ENCODE results near the gene ACCSL.

Gene ACCSL

GRCh38 chr11:44018127-44018521, 29.7 kb upstream of the ACCSL start:
- DNase-seq (ENCODE audit: low read depth in 2 of 2), result no peak

- DNase-seq (ENCODE audit: low read depth in 2 of 2), result no peak
Measured at GRCh38 chr11:44018829-44019228, 29.0 kb upstream of the ACCSL start.

GRCh38 chr11:44024977-44025376, 22.8 kb upstream of the ACCSL start:
- no peak for DNase-seq (ENCODE audit: low read depth in 2 of 2)

GRCh38 chr11:44025727-44026126, 22.1 kb upstream of the ACCSL start:
- no peak for DNase-seq (ENCODE audit: low read depth in 2 of 2)

GRCh38 chr11:44028401-44028800, 19.4 kb upstream of the ACCSL start:
- no peak for DNase-seq (ENCODE audit: low read depth in 2 of 2)

GRCh38 chr11:44028816-44029506, 18.8 kb upstream of the ACCSL start:
- no peak for DNase-seq (ENCODE audit: low read depth in 2 of 2)

- DNase-seq (ENCODE audit: low read depth in 2 of 2), result no peak
Measured at GRCh38 chr11:44029507-44029845, 18.3 kb upstream of the ACCSL start.

GRCh38 chr11:44029977-44030911, 17.5 kb upstream of the ACCSL start:
- no peak for DNase-seq (ENCODE audit: low read depth in 2 of 2)

GRCh38 chr11:44030996-44031395, 16.8 kb upstream of the ACCSL start:
- no peak for DNase-seq (ENCODE audit: low read depth in 2 of 2)

- no peak for DNase-seq (ENCODE audit: low read depth in 2 of 2)
Measured at GRCh38 chr11:44031549-44031948, 16.2 kb upstream of the ACCSL start.

GRCh38 chr11:44032299-44033085, 15.3 kb upstream of the ACCSL start:
- no peak for DNase-seq (ENCODE audit: low read depth in 2 of 2)

GRCh38 chr11:44033411-44033850, 14.3 kb upstream of the ACCSL start:
- DNase-seq (ENCODE audit: low read depth in 2 of 2), result no peak

- no peak for DNase-seq (ENCODE audit: low read depth in 2 of 2)
Measured at GRCh38 chr11:44033856-44034255, 13.9 kb upstream of the ACCSL start.

GRCh38 chr11:44034639-44035038, 13.1 kb upstream of the ACCSL start:
- no peak for DNase-seq (ENCODE audit: low read depth in 2 of 2)

- peak in 1 of 2 donors; percentile 1 for DNase-seq (ENCODE audit: low read depth in 2 of 2)
Measured at GRCh38 chr11:44036811-44037657, 10.7 kb upstream of the ACCSL start.

- DNase-seq (ENCODE audit: low read depth in 2 of 2), result no peak
Measured at GRCh38 chr11:44037658-44037998, 10.2 kb upstream of the ACCSL start.

- DNase-seq (ENCODE audit: low read depth in 2 of 2), result no peak
Measured at GRCh38 chr11:44043157-44043556, 4.6 kb upstream of the ACCSL start.

GRCh38 chr11:44046182-44046581, 1.6 kb upstream of the ACCSL start:
- no peak for DNase-seq (ENCODE audit: low read depth in 2 of 2)

- DNase-seq (ENCODE audit: low read depth in 2 of 2), result no peak
Measured at GRCh38 chr11:44047298-44047697, 483 bp upstream of the ACCSL start.

GRCh38 chr11:44049832-44050231, 2.1 kb downstream of the ACCSL start:
- DNase-seq (ENCODE audit: low read depth in 2 of 2), result no peak

- no peak for DNase-seq (ENCODE audit: low read depth in 2 of 2)
Measured at GRCh38 chr11:44051171-44051570, 3.4 kb downstream of the ACCSL start.

All from stimulated activated CD4-positive, alpha-beta T cell treated with anti-CD3 and anti-CD28 coated beads, Interleukin-1b, Interleukin-23, amount 100 ng/mL, for 4 hours (primary cell).